ENCODE measurements around the gene DCANP1. TPM values are rescaled to one million over a fixed set of nuclear protein-coding genes. Genes with fewer than 3 reads are reported as not detected.

DCANP1 gene
- total and polyA plus RNA-seq, 2 donors (not counting 3 experiments of a cell fraction or from before 2014, with no cell fraction given) = not detected

- no peak for FAIRE-seq
- CTCF ChIA-PET = interaction anchor here (1.5 to 3.2 kb wide), 2 partner anchors 15 to 20 kb away, joined by 3 to 23 read pairs; no protein-coding TSS in a partner anchor
Measured at GRCh38 chr5:135405082-135405481, 42.1 kb downstream of the DCANP1 start.

More at GRCh38 chr5:135405082-135405481, 42.1 kb downstream of the DCANP1 start:
- Histone ChIP-seq H3K9me1 (replicated peaks; ENCODE audit: control insufficient read depth, extremely low read depth, insufficient read depth, low read length) (no peaks in the 10 kb centered on the region), H2AFZ (ENCODE audit: low read depth, low read length) (no peak overlapping the region), H3K9ac (replicated peaks; ENCODE audit: extremely low read depth, insufficient read depth, low read length) (no peak overlapping the region), H3K79me2 (ENCODE audit: control insufficient read depth, insufficient read depth, low read length) (no peaks in the 10 kb centered on the region), H3K4me1 (ENCODE audit: control insufficient read depth, extremely low read depth, insufficient read depth, low read length) (no peaks in the 10 kb centered on the region), H3K9me3 (replicated peaks; ENCODE audit: control insufficient read depth, insufficient read depth, low read length) (no peaks in the 10 kb centered on the region), H3K4me2 (ENCODE audit: insufficient read depth, low read length) (no peak overlapping the region), H3K36me3 (ENCODE audit: control insufficient read depth in 2 of 2, extremely low read depth in 1 of 2, insufficient read depth in 2 of 2, low read length in 2 of 2) (no peaks in the 10 kb centered on the region), H3K27ac (ENCODE audit: insufficient read depth, low read depth, low read length) (no peak overlapping the region), H4K20me1 (replicated peaks; ENCODE audit: control insufficient read depth, extremely low read depth, insufficient read depth, low read length) (no peaks in the 10 kb centered on the region), H3K4me3 (replicated peaks in 1 of 3; ENCODE audit: insufficient read depth in 1 of 3, low read depth in 1 of 3, low read length in 3 of 3) (no peak overlapping the region), H3K27me3 (ENCODE audit: control insufficient read depth in 2 of 2, insufficient read depth in 2 of 2, low read length in 2 of 2) (peaks cover 3 to 22% of the 10 kb centered on the region in 2 experiments)
- intact Hi-C loops (cut with micrococcal nuclease) (no loop called here), dilution Hi-C loops (cut with MboI; ENCODE audit: extremely low pct_ligation_motif_present, low sequenced_read_pairs) (no loop called here)
- TF ChIP-seq CTCF (IDR thresholded peaks at IDR 0.05; ENCODE audit: extremely low read depth in 1 of 2, insufficient read depth in 1 of 2, low read depth in 1 of 2, low read length in 2 of 2) = no peak
- no peak for TF ChIP-seq MAX (IDR thresholded peaks at IDR 0.05; ENCODE audit: insufficient read depth, insufficient read length)
- no peak for TF ChIP-seq POLR2A (IDR thresholded peaks at IDR 0.05; ENCODE audit: low read depth, low read length)
- TF ChIP-seq JUN (IDR thresholded peaks at IDR 0.05; ENCODE audit: borderline replicate concordance, insufficient read depth, insufficient read length, low read depth) = no peak
- no peak for TF ChIP-seq MYC (IDR thresholded peaks at IDR 0.05; ENCODE audit: low read depth, low read length)
- POLR2A ChIA-PET = no interaction called here
- DNase-seq (ENCODE audit: low read depth, low spot score) = no peak
- no TSS peak for BruUV-seq (replicated peaks)

Measured in endothelial cell of umbilical vein (primary cell).